Activated T-cell treated with anti-CD3 and anti-CD28 coated beads, Interleukin-2, amount 50 U/mL, for 72 hours (primary cell): ENCODE data around the gene ADGRE3. TPM values are rescaled to one million over a fixed set of nuclear protein-coding genes. Genes with fewer than 3 reads are reported as not detected.
A peak's percentile ranks its signal among the peaks of the same experiment; 100 is the strongest.

Experiments
- ATAC-seq, 2 donors: fragments of 150-1000 bp; cut with Tn5 transposase; replicated peaks in 1 of 2; 2 replicates each; pipeline ENCODE4 v1.10.0; 2021; ENCODE audit warnings: moderate library complexity in 2 of 2, mild to moderate bottlenecking in 1 of 2
- DNase-seq, 2 donors: peaks; one replicate each; pipeline ENCODE4 v3.0.0; 2021 to 2022; ENCODE audit warnings: mixed read lengths in 1 of 2
- H3K27ac Mint-ChIP-seq: one replicate; pipeline ENCODE4 v1.8.0; 2022; ENCODE audit warnings: mild to moderate bottlenecking, moderate library complexity, mixed read lengths
- H3K27me3 Mint-ChIP-seq: one replicate; pipeline ENCODE4 v1.8.0; 2022; ENCODE audit warnings: low read depth, mixed read lengths
- H3K36me3 Mint-ChIP-seq, 2 donors: one replicate each; pipeline ENCODE4 v1.8.0; 2022; ENCODE audit warnings: mixed read lengths in 2 of 2, mild to moderate bottlenecking in 1 of 2; ENCODE audit not compliant: insufficient read depth in 2 of 2
- H3K4me1 Mint-ChIP-seq: one replicate; pipeline ENCODE4 v1.8.0; 2022; ENCODE audit warnings: low read depth, mixed read lengths
- H3K4me3 Mint-ChIP-seq, 2 donors: one replicate each; pipeline ENCODE4 v1.8.0; 2022; ENCODE audit warnings: mild to moderate bottlenecking in 2 of 2, mixed read lengths in 2 of 2, moderate library complexity in 2 of 2
- H3K9me3 Mint-ChIP-seq, 2 donors: one replicate each; pipeline ENCODE4 v1.8.0; 2022; ENCODE audit warnings: mixed read lengths in 2 of 2
- total RNA-seq, 2 donors: library from RNA; stranded (reverse); gene quantifications; one replicate each; pipeline ENCODE4 v1.2.3, GENCODE V29; 2022

ADGRE3 gene
- total RNA-seq, 2 donors from 2014 or later = not detected

DNA sequence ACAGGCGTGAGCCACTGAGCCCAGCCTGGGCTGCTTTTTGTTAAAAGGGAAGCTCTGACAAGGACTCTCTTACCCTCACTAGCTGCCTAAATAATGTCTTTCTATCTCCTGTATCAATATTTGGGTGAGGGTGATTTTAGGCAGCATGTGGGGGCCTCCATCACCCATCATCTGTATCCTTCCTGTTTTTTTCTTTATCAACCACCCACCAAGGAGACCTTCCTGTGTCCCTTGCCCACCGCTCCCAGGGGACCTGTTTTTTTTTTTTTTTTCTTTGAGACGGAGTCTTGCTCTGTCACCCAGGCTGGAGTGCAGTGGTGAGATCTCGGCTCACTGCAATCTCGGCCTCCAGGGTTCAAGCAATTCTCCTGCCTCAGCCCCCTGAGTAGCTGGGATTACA is 97.4 kb downstream of the ADGRE3 start:
- no peak overlapping the region for H3K27ac Mint-ChIP-seq
- H3K36me3 Mint-ChIP-seq = no peaks in the 10 kb centered on the region
- DNase-seq = no peak
- ATAC-seq = no peak
- peaks cover 27% of the 10 kb centered on the region for H3K4me1 Mint-ChIP-seq
- H3K9me3 Mint-ChIP-seq = no peaks in the 10 kb centered on the region
- H3K27me3 Mint-ChIP-seq = no peaks in the 10 kb centered on the region
- no peak overlapping the region for H3K4me3 Mint-ChIP-seq

DNA sequence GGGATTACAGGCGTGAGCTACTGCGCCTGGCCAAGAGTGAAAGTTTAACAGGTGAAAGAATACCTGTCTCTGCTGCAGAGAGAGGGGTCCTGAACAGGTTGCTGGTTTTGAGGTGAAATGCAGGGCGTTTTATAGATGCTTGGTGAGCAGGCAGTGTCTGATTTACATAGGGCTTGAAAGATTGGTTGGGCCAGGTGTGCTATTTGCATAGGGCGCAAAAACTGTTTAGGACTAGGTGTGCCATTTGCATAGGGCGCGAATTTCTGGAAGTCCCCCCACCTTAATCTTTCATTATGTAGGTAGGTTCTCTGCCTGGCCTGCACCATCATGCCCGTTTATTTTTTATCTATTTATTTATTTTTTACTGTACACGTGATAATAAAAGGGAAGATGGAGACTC is 98.3 kb downstream of the ADGRE3 start:
- peaks cover 0 to 1% of the 10 kb centered on the region in 2 donors for H3K36me3 Mint-ChIP-seq
- H3K9me3 Mint-ChIP-seq = no peaks in the 10 kb centered on the region
- DNase-seq = no peak
- H3K4me1 Mint-ChIP-seq = peaks cover 27% of the 10 kb centered on the region
- H3K27ac Mint-ChIP-seq = no peak overlapping the region
- no peak overlapping the region for H3K4me3 Mint-ChIP-seq
- H3K27me3 Mint-ChIP-seq = no peaks in the 10 kb centered on the region
- ATAC-seq = no peak

DNA sequence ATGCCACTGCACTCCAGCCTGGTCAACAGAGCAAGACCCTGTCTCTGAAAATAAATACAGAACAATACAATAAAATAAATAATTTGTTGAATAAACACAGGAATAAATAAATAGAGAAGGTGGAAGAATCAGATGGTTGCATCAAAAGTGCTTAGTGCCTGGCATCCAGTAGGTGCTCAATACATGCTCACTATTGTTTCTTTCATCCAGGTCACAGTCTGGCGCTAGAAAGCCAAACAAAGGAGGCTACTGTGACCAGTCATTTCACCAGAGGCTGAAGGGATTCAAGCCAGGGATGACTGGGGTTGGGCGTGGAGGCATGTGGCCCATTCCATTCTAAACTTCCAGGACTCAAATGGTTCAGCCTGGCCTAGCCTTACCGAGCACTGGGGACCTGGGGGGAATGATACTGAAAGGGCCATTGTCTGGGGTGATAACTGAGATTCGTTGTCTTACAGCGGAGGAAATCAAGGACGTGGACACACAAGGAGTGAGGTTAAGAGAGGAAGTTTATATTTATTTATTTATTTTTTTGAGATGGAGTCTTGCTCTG is 99.1 kb downstream of the ADGRE3 start:
- DNase-seq (no peak), ATAC-seq (no peak)
- peaks cover 30% of the 10 kb centered on the region for H3K4me1 Mint-ChIP-seq
- no peak overlapping the region for H3K4me3 Mint-ChIP-seq
- no peak overlapping the region for H3K27ac Mint-ChIP-seq
- no peaks in the 10 kb centered on the region for H3K27me3 Mint-ChIP-seq
- H3K36me3 Mint-ChIP-seq = peaks cover 0 to 1% of the 10 kb centered on the region in 2 donors
- no peaks in the 10 kb centered on the region for H3K9me3 Mint-ChIP-seq

DNA sequence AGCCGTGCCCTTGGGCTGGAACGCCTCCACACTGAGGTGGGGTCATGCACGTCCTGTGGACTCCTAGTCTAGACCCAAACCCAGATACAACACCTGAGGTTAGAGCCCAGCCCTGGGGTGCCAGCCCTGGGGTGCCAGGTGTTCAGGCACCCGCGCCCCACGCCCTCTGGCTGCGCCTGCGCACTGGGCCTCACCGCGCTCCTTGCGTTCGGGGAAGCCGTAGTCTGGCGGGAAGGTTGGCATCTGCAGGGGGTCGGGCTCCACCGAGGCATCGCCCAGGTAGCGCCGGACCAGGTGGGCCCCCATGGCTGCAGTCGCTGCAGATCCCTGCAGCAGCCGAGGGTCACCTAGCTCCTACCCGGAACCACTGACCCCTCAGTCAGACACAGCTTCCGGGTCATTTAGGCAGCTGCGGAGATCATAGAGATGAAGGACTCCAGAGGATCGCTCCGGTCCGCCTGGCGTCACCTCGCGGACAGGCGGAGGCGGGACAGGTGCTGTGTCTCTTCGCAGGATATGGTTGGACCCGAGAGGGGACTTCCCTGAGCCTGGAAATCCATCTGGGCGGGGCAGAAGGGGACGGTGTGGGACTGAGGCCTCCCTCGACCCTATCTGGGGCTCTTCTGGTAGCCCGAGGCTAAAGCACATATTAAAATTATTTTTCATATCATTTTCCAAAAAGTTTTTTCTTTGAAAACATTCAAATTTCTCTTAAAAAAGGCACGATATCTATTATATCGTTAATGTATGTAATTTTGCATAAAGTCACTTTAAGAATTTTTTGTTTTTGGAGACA is 102.8 kb downstream of the ADGRE3 start, which contains the start of gene NDUFB7:
Gene NDUFB7, minus strand, starts transcription at position 372 of the 796 bp plus-strand sequence. Its CDS starts 66 bp downstream, at position 306.
- no peaks in the 10 kb centered on the region for H3K9me3 Mint-ChIP-seq
- peaks cover 50% of the 10 kb centered on the region for H3K4me1 Mint-ChIP-seq
- peaks cover 0 to 1% of the 10 kb centered on the region in 2 donors for H3K36me3 Mint-ChIP-seq
- H3K27me3 Mint-ChIP-seq = no peaks in the 10 kb centered on the region
- peak within 1 kb of the TSS; percentile 99 to 100 for H3K4me3 Mint-ChIP-seq
- peak within 1 kb of the TSS; percentile 93 for H3K27ac Mint-ChIP-seq
- ATAC-seq = peak; percentile 95
- DNase-seq = peak; percentile 90 to 93

DNA sequence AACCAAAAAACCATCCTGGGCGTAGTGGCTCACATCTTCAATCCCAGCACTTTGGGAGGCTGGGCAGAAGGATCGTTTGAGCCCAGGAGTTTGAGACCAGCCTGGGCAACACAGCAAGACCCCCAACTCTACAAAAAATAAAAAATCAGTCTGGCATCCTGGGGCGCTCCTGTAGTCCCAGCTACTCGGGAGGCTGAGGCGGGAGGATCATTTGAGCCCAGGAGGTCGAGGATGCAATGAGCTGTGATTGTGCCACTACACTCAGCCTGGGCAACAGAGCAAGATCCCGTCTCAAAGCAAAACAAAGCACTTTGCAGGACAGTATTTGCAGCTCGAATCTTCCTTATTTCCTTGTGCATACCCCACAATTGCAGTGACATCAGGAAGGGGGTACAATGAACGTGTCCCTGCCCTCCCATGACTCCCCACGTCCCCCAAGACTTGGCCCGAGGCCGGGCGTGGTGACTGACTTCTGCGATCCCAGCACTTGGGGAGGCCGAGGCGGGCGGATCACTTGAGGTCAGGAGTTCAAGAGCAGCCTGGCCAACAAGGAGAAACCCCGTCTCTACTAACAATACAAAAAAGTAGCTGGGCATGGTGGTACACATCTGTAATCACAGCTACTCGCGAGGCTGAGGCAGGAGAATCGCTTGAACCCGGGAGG is 103.6 kb downstream of the ADGRE3 start:
- peaks cover 0 to 1% of the 10 kb centered on the region in 2 donors for H3K36me3 Mint-ChIP-seq
- H3K9me3 Mint-ChIP-seq = no peaks in the 10 kb centered on the region
- peak overlapping the region; percentile 99 to 100 for H3K4me3 Mint-ChIP-seq
- peaks cover 50% of the 10 kb centered on the region for H3K4me1 Mint-ChIP-seq
- no peaks in the 10 kb centered on the region for H3K27me3 Mint-ChIP-seq
- ATAC-seq (no peak), DNase-seq (no peak)
- H3K27ac Mint-ChIP-seq = peak overlapping the region; percentile 93

Other genes with a start within 250 kb of the ADGRE3 start
- gene PKN1, start 241.5 kb downstream of the ADGRE3 start, total RNA-seq = 100 to 1,000 TPM; 239 to 278 TPM
- gene PTGER1, start 199.5 kb downstream of the ADGRE3 start, total RNA-seq = under 1 TPM; 0.38 to 0.39 TPM
- 10 to 100 TPM; 24.1 to 28.6 TPM for gene GIPC1, start 178.7 kb downstream of the ADGRE3 start, total RNA-seq
- 10 to 100 TPM; 62.5 to 64.1 TPM for gene DNAJB1, start 156.4 kb downstream of the ADGRE3 start, total RNA-seq
- 100 to 1,000 TPM; 105 to 106 TPM for gene TECR, start 145.2 kb downstream of the ADGRE3 start, total RNA-seq
- 10 to 100 TPM; 78.5 to 87.0 TPM for gene NDUFB7, start 102.8 kb downstream of the ADGRE3 start, total RNA-seq
- gene CLEC17A, start 91.8 kb downstream of the ADGRE3 start, total RNA-seq = under 1 TPM; 0.29 to 0.46 TPM
- gene ZNF333, start 15.2 kb upstream of the ADGRE3 start, total RNA-seq = 10 to 100 TPM; 17.3 to 27.5 TPM
- 1 to 10 TPM in 1 of 2 donors, under 1 TPM in 1; 0.72 to 3.1 TPM for gene ADGRE2, start 103.7 kb upstream of the ADGRE3 start, total RNA-seq
- not detected for gene OR7A5, start 160.3 kb upstream of the ADGRE3 start, total RNA-seq
- not detected for gene OR7C1, start 160.3 kb upstream of the ADGRE3 start, total RNA-seq
- gene OR7A10, start 174.1 kb upstream of the ADGRE3 start, total RNA-seq = not detected
- gene OR7A17, start 211.3 kb upstream of the ADGRE3 start, total RNA-seq = not detected